Measurements from ENCODE around the gene LHFPL3.

- TF ChIP-seq CTCF (IDR thresholded peaks at IDR 0.05; ENCODE audit: low read length): no peak
- TF ChIP-seq EZH2 (IDR thresholded peaks at IDR 0.05; ENCODE audit: borderline replicate concordance, low read length): no peak
These were observed 199.7 kb downstream of the LHFPL3 start for GRCh38 chr7:104528142-104528541.

Measured in OCI-LY1 (cell line).